ENCODE data around the gene PPP1CA. TPM values are rescaled to one million over a fixed set of nuclear protein-coding genes. Genes with fewer than 3 reads are reported as not detected.

Gene PPP1CA
- total RNA-seq, 1 experiment from 2014 or later = 238 TPM

DNA sequence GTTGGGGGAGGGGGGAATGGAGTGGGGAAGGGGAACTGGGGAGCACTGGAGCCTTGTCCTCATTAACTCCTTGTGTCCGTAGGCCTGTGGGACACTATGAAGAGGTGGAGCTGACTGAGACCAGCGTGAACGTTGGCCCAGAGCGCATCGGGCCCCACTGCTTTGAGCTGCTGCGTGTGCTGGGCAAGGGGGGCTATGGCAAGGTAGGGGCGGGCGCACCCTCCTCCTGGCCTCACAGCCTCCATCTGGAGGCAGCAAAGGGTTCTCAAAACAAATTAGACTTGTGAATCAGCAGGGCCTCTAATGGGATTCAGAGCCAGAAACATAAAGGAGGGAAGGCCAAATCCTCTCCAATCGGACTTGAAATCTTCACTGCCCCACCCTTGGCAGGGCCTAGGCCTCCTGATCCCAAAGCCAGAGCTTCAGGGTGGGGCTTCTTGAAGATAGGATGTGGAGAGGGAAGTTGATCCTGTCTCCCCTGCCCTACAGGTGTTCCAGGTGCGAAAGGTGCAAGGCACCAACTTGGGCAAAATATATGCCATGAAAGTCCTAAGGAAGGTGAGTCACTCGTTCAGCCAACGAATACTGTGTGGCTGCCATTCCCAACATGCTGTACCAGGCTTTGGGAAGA lies 27.5 kb upstream of the PPP1CA start:
- CTCF ChIA-PET = no interaction called here
- TF ChIP-seq ELF1 (IDR thresholded peaks at IDR 0.05; ENCODE audit: borderline replicate concordance, low read depth) = no peak
- TF ChIP-seq EGR1 (IDR thresholded peaks at IDR 0.05; ENCODE audit: low read depth) = no peak
- no peak for TF ChIP-seq POLR2AphosphoS5 (IDR thresholded peaks at IDR 0.05; ENCODE audit: low read depth, low read length)
- no peak for TF ChIP-seq EZH2 (IDR thresholded peaks at IDR 0.05)
- no peak for TF ChIP-seq JUND (IDR thresholded peaks at IDR 0.05)
- TF ChIP-seq TCF7L2 (IDR thresholded peaks at IDR 0.05; ENCODE audit: borderline replicate concordance, extremely low read depth, insufficient read depth, insufficient read length) = no peak
- no peak for TF ChIP-seq SIN3A (IDR thresholded peaks at IDR 0.05; ENCODE audit: low read depth)
- TF ChIP-seq, protein P1, sequence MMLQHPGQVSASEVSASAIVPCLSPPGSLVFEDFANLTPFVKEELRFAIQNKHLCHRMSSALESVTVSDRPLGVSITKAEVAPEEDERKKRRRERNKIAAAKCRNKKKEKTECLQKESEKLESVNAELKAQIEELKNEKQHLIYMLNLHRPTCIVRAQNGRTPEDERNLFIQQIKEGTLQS (IDR thresholded peaks at IDR 0.05) = no peak
- TF ChIP-seq SRF (IDR thresholded peaks at IDR 0.05; ENCODE audit: low read depth) = no peak
- TF ChIP-seq ZNF274 (IDR thresholded peaks at IDR 0.05; ENCODE audit: low read depth, low read length) = no peak
- TF ChIP-seq, protein P2, sequence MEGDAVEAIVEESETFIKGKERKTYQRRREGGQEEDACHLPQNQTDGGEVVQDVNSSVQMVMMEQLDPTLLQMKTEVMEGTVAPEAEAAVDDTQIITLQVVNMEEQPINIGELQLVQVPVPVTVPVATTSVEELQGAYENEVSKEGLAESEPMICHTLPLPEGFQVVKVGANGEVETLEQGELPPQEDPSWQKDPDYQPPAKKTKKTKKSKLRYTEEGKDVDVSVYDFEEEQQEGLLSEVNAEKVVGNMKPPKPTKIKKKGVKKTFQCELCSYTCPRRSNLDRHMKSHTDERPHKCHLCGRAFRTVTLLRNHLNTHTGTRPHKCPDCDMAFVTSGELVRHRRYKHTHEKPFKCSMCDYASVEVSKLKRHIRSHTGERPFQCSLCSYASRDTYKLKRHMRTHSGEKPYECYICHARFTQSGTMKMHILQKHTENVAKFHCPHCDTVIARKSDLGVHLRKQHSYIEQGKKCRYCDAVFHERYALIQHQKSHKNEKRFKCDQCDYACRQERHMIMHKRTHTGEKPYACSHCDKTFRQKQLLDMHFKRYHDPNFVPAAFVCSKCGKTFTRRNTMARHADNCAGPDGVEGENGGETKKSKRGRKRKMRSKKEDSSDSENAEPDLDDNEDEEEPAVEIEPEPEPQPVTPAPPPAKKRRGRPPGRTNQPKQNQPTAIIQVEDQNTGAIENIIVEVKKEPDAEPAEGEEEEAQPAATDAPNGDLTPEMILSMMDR (IDR thresholded peaks at IDR 0.05 in 2 of 3, conservative IDR thresholded peaks at IDR 0.05 in 1 of 3; ENCODE audit: borderline replicate concordance in 1 of 3, insufficient read depth in 1 of 3, low read depth in 2 of 3, low read length in 2 of 3) = no peak
- no peak for TF ChIP-seq EZH2phosphoT487 (IDR thresholded peaks at IDR 0.05; ENCODE audit: borderline replicate concordance)
- TF ChIP-seq, protein P3, sequence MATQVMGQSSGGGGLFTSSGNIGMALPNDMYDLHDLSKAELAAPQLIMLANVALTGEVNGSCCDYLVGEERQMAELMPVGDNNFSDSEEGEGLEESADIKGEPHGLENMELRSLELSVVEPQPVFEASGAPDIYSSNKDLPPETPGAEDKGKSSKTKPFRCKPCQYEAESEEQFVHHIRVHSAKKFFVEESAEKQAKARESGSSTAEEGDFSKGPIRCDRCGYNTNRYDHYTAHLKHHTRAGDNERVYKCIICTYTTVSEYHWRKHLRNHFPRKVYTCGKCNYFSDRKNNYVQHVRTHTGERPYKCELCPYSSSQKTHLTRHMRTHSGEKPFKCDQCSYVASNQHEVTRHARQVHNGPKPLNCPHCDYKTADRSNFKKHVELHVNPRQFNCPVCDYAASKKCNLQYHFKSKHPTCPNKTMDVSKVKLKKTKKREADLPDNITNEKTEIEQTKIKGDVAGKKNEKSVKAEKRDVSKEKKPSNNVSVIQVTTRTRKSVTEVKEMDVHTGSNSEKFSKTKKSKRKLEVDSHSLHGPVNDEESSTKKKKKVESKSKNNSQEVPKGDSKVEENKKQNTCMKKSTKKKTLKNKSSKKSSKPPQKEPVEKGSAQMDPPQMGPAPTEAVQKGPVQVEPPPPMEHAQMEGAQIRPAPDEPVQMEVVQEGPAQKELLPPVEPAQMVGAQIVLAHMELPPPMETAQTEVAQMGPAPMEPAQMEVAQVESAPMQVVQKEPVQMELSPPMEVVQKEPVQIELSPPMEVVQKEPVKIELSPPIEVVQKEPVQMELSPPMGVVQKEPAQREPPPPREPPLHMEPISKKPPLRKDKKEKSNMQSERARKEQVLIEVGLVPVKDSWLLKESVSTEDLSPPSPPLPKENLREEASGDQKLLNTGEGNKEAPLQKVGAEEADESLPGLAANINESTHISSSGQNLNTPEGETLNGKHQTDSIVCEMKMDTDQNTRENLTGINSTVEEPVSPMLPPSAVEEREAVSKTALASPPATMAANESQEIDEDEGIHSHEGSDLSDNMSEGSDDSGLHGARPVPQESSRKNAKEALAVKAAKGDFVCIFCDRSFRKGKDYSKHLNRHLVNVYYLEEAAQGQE (IDR thresholded peaks at IDR 0.05; ENCODE audit: low read depth) = no peak

More for the DNA sequence above, 27.5 kb upstream of the PPP1CA start:
- POLR2A ChIA-PET = interaction anchor here (1.4 to 1.7 kb wide), 2 partner anchors 10 to 154 kb away, joined by 3 read pairs; partner anchors contain the start of gene GSTP1
- TSS peak; percentile 53 for BruUV-seq (replicated peaks)
- Histone ChIP-seq H3K9ac (ENCODE audit: low read length) (peak overlapping the region; percentile 92), H3K79me2 (ENCODE audit: insufficient read depth, low read length) (peaks cover 27% of the 10 kb centered on the region), H3K36me3 (ENCODE audit: control insufficient read depth in 1 of 2, insufficient read depth in 2 of 2, low read length in 2 of 2) (peaks cover 10 to 17% of the 10 kb centered on the region in 2 experiments; a peak in 3 of 4 replicates), H3K27me3 (ENCODE audit: insufficient read depth, low read length) (no peaks in the 10 kb centered on the region), H3K9me3 (ENCODE audit: control insufficient read depth in 1 of 2, insufficient read depth in 1 of 2, low read depth in 1 of 2, low read length in 2 of 2) (no peaks in the 10 kb centered on the region), H3K4me2 (ENCODE audit: low read length) (peak overlapping the region; percentile 95), H3K4me1 (ENCODE audit: control insufficient read depth in 1 of 2, insufficient read depth in 2 of 2, low read length in 2 of 2) (peaks cover 11 to 12% of the 10 kb centered on the region in 2 experiments), H4K20me1 (ENCODE audit: insufficient read depth) (no peaks in the 10 kb centered on the region), H2AFZ (ENCODE audit: low read depth, low read length, poor library complexity, severe bottlenecking) (no peak overlapping the region), H3K27ac (ENCODE audit: low read depth, low read length) (peak overlapping the region; percentile 71), H3K4me3 (replicated peaks in 1 of 2; ENCODE audit: low read depth in 1 of 2, low read length in 2 of 2) (peak overlapping the region; percentile 91 to 98), H3K9me2 (ENCODE audit: insufficient read depth) (no peaks in the 10 kb centered on the region)
- DNase-seq (ENCODE audit: low read depth, low spot score) (no peak), ATAC-seq (peak; percentile 16; the same call in 1 of the 2 replicates)
- intact Hi-C loops (cut with micrococcal nuclease) = loop anchor here (2.0 to 5.0 kb wide), 2 partner anchors 36 to 78 kb away; partner anchors contain the start of genes CDK2AP2 and PITPNM1
- RAD21 ChIA-PET (ENCODE audit: low non-redundant PET in 1 of 2, low total read pairs in 2 of 2, uncharacterized antibody in 2 of 2, unreplicated experiment in 2 of 2) = interaction anchor here in 1 of 2 experiments (0.6 kb wide), 1 partner anchor 335 kb away, joined by 4 read pairs; no protein-coding TSS in a partner anchor
